ENCODE measurements around the gene CMYA5.

GRCh38 chr5:79738349-79738748 is 48.7 kb downstream of the CMYA5 start:
- TF ChIP-seq DPF2 (IDR thresholded peaks at IDR 0.05) (no peak), ETV1 (tag; conservative IDR thresholded peaks at IDR 0.05; ENCODE audit: low read depth) (no peak), CHD2 (IDR thresholded peaks at IDR 0.05; ENCODE audit: low read depth, low read length) (no peak), FOXK1 (CRISPR knock-in tag; IDR thresholded peaks at IDR 0.05; ENCODE audit: borderline replicate concordance) (no peak), SP2 (IDR thresholded peaks at IDR 0.05; ENCODE audit: extremely low read depth, low read depth, low read length, poor library complexity, severe bottlenecking) (no peak), ZNF274 (IDR thresholded peaks at IDR 0.05; ENCODE audit: borderline replicate concordance, low read depth, low read length) (no peak), CBX3 (IDR thresholded peaks at IDR 0.05; ENCODE audit: borderline replicate concordance in 1 of 2, low read length in 2 of 2) (no peak), MLX (CRISPR knock-in tag; conservative IDR thresholded peaks at IDR 0.05) (no peak), JUNB (CRISPR knock-in tag; conservative IDR thresholded peaks at IDR 0.05) (no peak), REST (IDR thresholded peaks at IDR 0.05; ENCODE audit: borderline replicate concordance) (no peak), REST (CRISPR knock-in tag; IDR thresholded peaks at IDR 0.05; ENCODE audit: low read depth) (no peak)

Data from K562 (cell line).